G401 (cell line): ENCODE results near the gene RNF130. TPM values are rescaled to one million over a fixed set of nuclear protein-coding genes. Genes with fewer than 3 reads are reported as not detected.
"Not testable (repeated sequence)": the region's sequence is repeated elsewhere in the genome, so short reads cannot be mapped to it uniquely, and the experiment has no call there.

Experiments
- DNase-seq: peaks from one replicate; pipeline ENCODE4 v3.0.0-alpha.2; 2015; ENCODE audit warnings: low spot score
- in situ Hi-C: cut with HindIII; loops from 2 replicates; pipeline ENCODE4 v1.10.0; 2016; ENCODE audit warnings: low sequenced_read_pairs, mixed read lengths
- total RNA-seq: library from RNA; depleted of rRNA; stranded (reverse); fragments of >200 nt; shearing (Covaris generic); gene quantifications from 2 replicates; pipeline ENCODE4 v1.2.3, GENCODE V29; 2014

Gene RNF130
- total RNA-seq, 1 experiment from 2014 or later = 54.9 TPM

GRCh38 chr5:179994583-179995323, 76.8 kb downstream of the RNF130 start:
- no peak for DNase-seq
- in situ Hi-C loops = no loop called here

GRCh38 chr5:179992855-179993254, 78.7 kb downstream of the RNF130 start:
- DNase-seq, in situ Hi-C loops: not testable (repeated sequence)

- in situ Hi-C loops = no loop called here
- DNase-seq = no peak
Observed at GRCh38 chr5:179991106-179991505, 80.5 kb downstream of the RNF130 start.

GRCh38 chr5:179990525-179990924, 81.0 kb downstream of the RNF130 start:
- DNase-seq, in situ Hi-C loops: not testable (repeated sequence)

GRCh38 chr5:179986328-179986727, 85.2 kb downstream of the RNF130 start:
- in situ Hi-C loops = no loop called here
- DNase-seq = no peak

GRCh38 chr5:179981636-179982035, 89.9 kb downstream of the RNF130 start:
- in situ Hi-C loops = no loop called here

GRCh38 chr5:179980767-179981166, 90.8 kb downstream of the RNF130 start:
- in situ Hi-C loops = no loop called here
- DNase-seq = peak; percentile 24

More at GRCh38 chr5:179981636-179982035, 89.9 kb downstream of the RNF130 start:
- no peak for DNase-seq

GRCh38 chr5:179978792-179979191, 92.8 kb downstream of the RNF130 start:
- no peak for DNase-seq
- in situ Hi-C loops = no loop called here

GRCh38 chr5:179975713-179976134, 95.8 kb downstream of the RNF130 start:
- in situ Hi-C loops = no loop called here
- peak; percentile 45 for DNase-seq

GRCh38 chr5:179974946-179975712, 96.4 kb downstream of the RNF130 start:
- in situ Hi-C loops = no loop called here
- DNase-seq = peak; percentile 63

GRCh38 chr5:179974246-179974945, 97.2 kb downstream of the RNF130 start:
- DNase-seq = peak; percentile 95
- in situ Hi-C loops = no loop called here

GRCh38 chr5:179973391-179973790, 98.2 kb downstream of the RNF130 start:
- peak; percentile 56 for DNase-seq

GRCh38 chr5:179969110-179969509, 102.4 kb downstream of the RNF130 start:
- in situ Hi-C loops = no loop called here
- DNase-seq = no peak

More at GRCh38 chr5:179973391-179973790, 98.2 kb downstream of the RNF130 start:
- in situ Hi-C loops = no loop called here

- no peak for DNase-seq
- in situ Hi-C loops = no loop called here
Observed at GRCh38 chr5:179967489-179967888, 104.1 kb downstream of the RNF130 start.

- in situ Hi-C loops = no loop called here
- DNase-seq = no peak
Observed at GRCh38 chr5:179964015-179964414, 107.5 kb downstream of the RNF130 start.

- in situ Hi-C loops = no loop called here
- DNase-seq = peak; percentile 56
Observed at GRCh38 chr5:179963375-179963774, 108.2 kb downstream of the RNF130 start.

- in situ Hi-C loops = no loop called here
- DNase-seq = no peak
Observed at GRCh38 chr5:179960204-179960831, 111.2 kb downstream of the RNF130 start.

GRCh38 chr5:179959641-179960040, 111.9 kb downstream of the RNF130 start:
- in situ Hi-C loops = no loop called here
- no peak for DNase-seq

- in situ Hi-C loops, DNase-seq: not testable (repeated sequence)
Observed at GRCh38 chr5:179959118-179959517, 112.4 kb downstream of the RNF130 start.
